Astrocyte of the spinal cord (primary cell): Measurements from ENCODE around the gene RBM47.
A peak's percentile ranks its signal among the peaks of the same experiment; 100 is the strongest.

Experiments used
- DNase-seq: peaks from one replicate; pipeline ENCODE4 v3.0.0; 2011; ENCODE audit warnings: low read depth, low spot score
- H3K4me3 ChIP-seq: 2 replicates; pipeline ENCODE4 v1.5.1; 2011; ENCODE audit warnings: low read depth, mild to moderate bottlenecking, low read length, moderate library complexity
- CTCF ChIP-seq: IDR thresholded peaks from 2 replicates; pipeline ENCODE4 v1.5.1; 2012; ENCODE audit warnings: low read depth, mild to moderate bottlenecking, low read length, inconsistent platforms
- in situ Hi-C: cut with HindIII; loops from 2 replicates; pipeline ENCODE4 v1.10.0; 2017; ENCODE audit warnings: low sequenced_read_pairs

RBM47 gene

GRCh38 chr4:40662962-40663604 lies 33.4 kb upstream of the RBM47 start:
- DNase-seq = peak; percentile 87
- H3K4me3 ChIP-seq = no peak overlapping the region
- no peak for TF ChIP-seq CTCF
- in situ Hi-C loops = no loop called here

- no peak for TF ChIP-seq CTCF
- in situ Hi-C loops = no loop called here
- DNase-seq = no peak
- H3K4me3 ChIP-seq = no peak overlapping the region
Measured at GRCh38 chr4:40661803-40662202, 32.1 kb upstream of the RBM47 start.

GRCh38 chr4:40656201-40656863 lies 26.7 kb upstream of the RBM47 start:
- TF ChIP-seq CTCF = no peak
- in situ Hi-C loops = no loop called here
- no peak for DNase-seq
- H3K4me3 ChIP-seq = no peak overlapping the region

GRCh38 chr4:40651280-40651679 lies 21.6 kb upstream of the RBM47 start:
- in situ Hi-C loops = no loop called here
- no peak for TF ChIP-seq CTCF
- DNase-seq = no peak
- H3K4me3 ChIP-seq = no peak overlapping the region

GRCh38 chr4:40649321-40649720 lies 19.7 kb upstream of the RBM47 start:
- no peak overlapping the region for H3K4me3 ChIP-seq
- no peak for TF ChIP-seq CTCF
- no peak for DNase-seq
- in situ Hi-C loops = no loop called here

GRCh38 chr4:40648742-40649281 lies 19.1 kb upstream of the RBM47 start:
- no peak overlapping the region for H3K4me3 ChIP-seq
- in situ Hi-C loops = no loop called here
- no peak for TF ChIP-seq CTCF
- DNase-seq = no peak
